ENCODE results near the gene STK32B.

Gene STK32B

GRCh38 chr4:5455003-5455585 is 403.8 kb downstream of the STK32B start:
- no peak for DNase-seq

- DNase-seq: no peak
Observed at GRCh38 chr4:5456296-5456845, 405.1 kb downstream of the STK32B start.

- no peak for DNase-seq
Observed at GRCh38 chr4:5458676-5459075, 407.4 kb downstream of the STK32B start.

DNA sequence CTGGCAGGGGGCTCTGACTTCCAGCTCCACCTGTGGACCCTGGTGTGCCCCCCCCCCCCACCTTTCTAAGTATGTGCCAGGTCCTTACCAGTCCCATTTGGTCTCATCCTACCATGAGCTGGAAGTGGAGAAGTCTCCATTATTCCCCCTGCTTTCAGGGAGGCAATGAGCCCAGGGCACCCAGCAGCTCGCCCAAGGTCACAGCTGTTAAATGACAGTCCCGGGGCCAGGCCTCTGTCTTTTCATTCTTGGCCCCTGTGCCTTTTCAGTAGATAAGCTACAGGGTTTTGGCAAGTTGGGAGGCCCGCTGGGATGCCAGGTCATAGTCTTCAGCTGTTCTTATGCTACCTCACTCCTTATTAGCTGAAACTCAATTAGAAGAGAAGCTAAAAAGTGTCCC is 408.0 kb downstream of the STK32B start:
- DNase-seq: no peak

DNA sequence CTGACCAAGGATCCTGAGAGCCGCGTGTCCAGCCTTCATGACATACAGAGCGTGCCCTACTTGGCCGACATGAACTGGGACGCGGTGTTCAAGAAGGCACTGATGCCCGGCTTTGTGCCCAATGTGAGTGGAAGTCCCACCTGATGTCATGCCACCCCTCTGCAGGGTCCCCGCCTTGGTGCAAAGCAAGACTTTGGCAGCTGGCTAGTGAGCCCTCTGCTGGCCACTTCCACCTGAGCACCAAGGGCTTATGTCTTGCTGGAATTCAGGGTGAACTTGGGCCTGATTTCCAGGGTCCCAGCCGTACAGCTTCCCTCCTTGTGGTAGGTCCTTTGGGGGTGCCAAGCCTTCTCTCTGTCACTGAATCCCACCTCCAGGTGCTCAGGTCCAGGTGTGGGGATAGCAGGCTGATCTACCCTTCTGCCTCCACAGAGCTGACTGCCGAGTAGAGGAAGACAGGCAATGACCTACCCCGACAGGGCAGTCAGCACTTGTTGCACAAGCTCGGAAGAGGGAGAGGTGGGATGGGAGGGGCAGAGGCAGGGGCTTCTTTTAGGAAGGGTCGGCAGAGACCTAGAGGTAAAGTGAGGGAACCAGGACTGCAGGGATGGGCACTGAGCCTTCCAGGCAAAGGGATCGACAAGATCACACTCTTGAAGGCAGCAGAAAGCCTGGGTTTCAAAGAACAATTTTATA is 409.0 kb downstream of the STK32B start:
- peak in 1 of 2 donors; percentile 1 for DNase-seq

GRCh38 chr4:5461477-5461876 is 410.2 kb downstream of the STK32B start:
- no peak for DNase-seq

- no peak for DNase-seq
Observed at GRCh38 chr4:5462254-5462835, 411.1 kb downstream of the STK32B start.

- DNase-seq: no peak
Observed at GRCh38 chr4:5462896-5463295, 411.6 kb downstream of the STK32B start.

DNA sequence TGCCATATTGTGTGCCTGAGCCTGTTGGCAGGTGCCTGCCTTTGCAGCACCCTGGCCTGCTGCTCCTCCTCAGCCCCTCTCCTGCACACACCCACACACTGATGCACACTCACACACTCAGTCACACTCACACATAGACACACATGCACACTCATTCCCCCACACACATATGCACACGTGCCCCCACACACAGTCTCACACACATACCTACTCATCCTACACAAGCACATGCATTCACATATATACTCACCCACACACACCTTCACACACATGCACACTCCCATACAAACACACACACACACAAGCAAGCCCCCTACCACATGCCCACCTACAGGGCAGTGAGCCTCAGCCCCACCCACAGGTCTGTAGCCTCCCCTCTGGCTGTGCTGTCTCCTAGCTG is 412.1 kb downstream of the STK32B start:
- DNase-seq: no peak

DNA sequence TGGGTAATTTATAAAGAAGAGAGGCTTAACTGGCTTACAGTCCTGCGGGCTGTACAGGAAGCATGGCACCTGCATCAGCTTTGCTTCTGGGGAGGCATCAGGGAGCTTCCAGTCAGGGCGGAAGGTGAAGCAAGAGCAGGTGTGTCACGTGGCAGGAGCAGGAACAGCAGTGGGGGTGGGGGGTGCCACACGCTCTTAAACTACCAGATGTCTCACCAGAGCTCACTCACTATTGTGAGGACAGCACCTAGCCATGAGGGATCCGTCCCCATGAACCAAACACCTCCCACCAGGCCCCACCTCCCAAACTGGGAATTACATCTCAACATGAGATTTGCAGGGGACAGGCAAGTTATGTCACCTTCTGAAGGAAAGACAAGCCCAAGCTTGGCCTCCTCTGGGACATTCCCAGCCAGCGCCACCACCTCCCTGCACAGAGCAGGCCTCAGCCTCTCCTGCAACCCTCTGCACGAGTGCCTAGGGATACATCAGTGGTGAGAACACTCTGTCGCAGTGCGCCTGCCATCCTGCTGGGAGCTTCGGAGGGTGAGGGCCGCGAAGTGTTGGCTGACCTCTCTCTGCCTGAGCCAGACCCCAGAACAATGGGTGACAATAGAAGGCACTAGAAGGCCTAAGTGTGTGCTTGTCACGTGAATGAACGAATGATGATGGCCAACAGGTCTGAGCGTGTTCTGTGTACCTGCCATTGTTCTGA is 412.8 kb downstream of the STK32B start:
- DNase-seq: no peak

DNA sequence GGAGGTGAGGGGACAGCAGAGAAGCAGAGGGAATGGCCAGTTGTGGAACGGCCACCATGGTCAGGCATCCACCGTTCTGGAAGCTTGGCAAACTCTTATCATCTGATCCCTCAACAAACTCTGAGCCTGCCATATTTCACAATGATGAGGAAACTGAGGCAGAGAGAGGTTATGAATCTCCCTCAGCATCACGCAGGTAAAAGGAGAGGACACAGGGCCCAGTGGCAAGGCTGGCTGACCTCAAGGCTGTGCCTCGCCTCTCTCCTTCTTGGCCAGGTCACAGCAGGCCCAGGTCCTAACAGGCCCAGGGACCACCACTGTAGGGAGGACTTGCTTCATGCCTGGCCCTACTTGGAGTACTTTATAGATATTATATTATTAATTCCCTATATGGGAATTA is 414.2 kb downstream of the STK32B start:
- DNase-seq: no peak

DNA sequence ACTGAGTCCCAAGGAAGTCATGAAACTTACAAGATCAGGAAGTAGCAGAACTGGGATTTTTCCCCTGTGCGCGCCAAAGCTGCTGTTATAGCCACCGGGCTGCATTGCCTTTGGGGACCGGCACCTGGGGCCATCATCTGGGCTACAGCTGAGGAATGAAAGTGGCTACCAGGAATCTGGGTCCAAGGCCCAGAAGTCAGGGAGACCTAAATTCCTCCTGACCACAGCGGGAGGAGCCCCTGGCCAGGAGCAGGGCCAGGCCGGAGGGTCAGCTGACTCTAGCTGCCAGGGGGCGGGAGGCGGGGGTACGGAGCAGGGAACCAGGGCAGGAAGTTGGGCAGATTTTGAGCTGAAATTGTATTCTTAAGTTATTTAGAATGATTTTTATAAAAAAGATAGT is 414.7 kb downstream of the STK32B start:
- no peak for DNase-seq

DNA sequence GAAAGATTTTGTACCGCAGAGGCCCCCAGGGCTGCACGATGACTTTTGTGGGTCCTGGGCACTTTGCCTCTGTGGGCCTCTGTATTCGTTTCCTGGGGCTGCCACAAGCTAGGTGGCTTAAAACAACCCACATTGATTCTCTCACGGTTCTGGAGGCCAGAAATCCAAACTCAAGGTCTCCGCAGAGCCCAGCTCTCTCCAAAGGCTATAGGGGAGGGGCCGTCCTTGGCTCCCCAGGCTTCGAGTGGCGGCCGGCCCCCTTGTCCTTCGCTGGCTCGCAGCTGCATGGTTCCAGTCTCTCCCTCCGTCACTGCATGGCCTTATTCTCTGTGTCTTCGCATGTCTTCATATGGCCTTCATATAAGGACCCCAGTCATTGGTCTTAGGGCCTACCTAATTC is 415.8 kb downstream of the STK32B start:
- no peak for DNase-seq

GRCh38 chr4:5469151-5469775 is 418.0 kb downstream of the STK32B start:
- DNase-seq: no peak

- DNase-seq: no peak
Observed at GRCh38 chr4:5469861-5470260, 418.6 kb downstream of the STK32B start.

GRCh38 chr4:5470318-5471198 is 419.3 kb downstream of the STK32B start:
- DNase-seq: no peak

- DNase-seq: no peak
Observed at GRCh38 chr4:5471206-5471605, 419.9 kb downstream of the STK32B start.

DNA sequence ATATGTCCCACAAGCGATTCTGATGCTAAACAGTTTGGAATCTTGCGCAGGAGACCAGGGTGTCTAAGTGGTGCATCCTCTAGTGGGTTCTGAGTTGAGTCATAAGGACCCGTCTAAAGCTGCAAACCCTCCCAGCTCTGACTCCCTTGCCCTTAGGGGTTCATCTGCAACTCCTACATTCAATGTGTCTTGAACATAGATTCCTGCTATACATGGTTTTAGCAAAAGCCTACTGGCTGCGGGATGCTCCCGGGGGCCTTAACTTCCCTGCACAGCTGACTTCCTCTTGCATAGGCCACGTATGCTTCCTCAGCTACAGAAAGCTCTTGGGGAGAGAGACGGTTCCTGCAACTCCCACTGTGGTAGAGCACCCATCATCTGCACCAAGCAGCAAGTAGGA is 420.4 kb downstream of the STK32B start:
- no peak for DNase-seq

DNA sequence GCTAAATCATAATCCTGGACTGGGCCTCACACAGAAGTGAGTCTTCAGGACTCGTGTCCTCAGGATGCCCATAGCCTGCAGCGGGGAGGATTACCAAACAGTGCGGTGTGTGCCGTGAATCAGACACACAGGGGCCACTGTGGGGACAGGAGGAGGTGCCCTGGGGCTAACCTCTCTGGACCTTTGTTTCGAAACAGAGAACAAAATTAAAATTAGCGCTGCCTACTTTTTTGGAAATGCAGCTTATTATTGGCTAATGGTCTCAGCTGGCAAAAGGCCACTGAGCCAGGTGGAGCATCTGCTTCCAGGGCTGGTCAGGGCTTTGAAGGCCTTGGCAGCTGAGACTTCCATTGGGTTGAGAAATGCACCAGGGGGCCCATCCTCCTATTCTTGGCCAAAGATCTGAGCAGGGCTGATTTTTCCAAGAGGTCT is 420.9 kb downstream of the STK32B start:
- no peak for DNase-seq

GRCh38 chr4:5473125-5473524 is 421.8 kb downstream of the STK32B start:
- no peak for DNase-seq

DNA sequence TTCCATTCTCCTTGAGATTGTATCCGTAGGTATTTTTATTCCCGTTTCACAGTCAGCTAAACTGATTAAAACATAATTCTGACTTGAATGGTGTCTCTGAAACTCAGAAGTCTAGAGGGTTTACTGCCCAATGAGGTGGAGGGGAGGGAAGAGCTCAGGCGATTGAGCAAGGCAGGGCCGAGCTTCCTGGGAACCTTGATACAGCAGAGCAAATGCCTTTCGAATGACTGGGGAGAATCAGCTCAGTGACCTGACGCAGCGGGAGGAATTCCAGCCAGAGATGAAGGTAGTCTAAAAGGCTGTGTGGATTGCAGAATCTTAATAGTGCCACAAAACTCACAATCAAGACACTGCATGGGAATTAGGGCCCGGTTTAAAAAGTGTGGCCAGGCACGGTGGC is 423.5 kb downstream of the STK32B start:
- DNase-seq: no peak

DNA sequence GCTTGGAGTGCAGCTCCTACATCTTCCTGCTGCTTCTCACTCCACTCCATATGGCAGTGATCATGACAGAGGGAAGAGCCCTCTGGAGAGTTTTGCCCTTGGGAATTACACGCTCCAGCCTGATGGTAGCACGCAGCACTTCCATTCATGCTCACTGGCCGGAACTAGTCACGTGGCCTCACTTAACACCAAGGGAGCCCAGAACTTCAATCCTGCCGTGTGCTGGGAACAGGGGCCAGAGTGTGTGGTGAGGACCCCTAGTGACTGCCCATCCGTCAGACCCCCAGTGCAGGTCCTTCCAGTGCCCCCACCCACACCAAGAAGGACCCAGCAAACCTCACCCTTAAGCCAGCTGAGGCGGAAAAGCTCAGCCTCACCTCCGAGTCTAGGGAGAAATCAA is 426.3 kb downstream of the STK32B start:
- DNase-seq: no peak

Data from inflammatory macrophage treated with lipopolysaccharide for 1 hour (primary cell).